Stomach (tissue), 4 donors: ENCODE results near the gene DUSP16.

ENCODE experiments used
- EP300 ChIP-seq: sonication (generic); formaldehyde crosslinking; IDR thresholded peaks from one replicate; pipeline ENCODE4 v1.6.1; 2017; ENCODE audit warnings: antibody characterized with exemption
- POLR2A ChIP-seq, 4 donors: fragments of 450-650 bp; IDR thresholded peaks; one replicate each; pipeline ENCODE4 v1.6.1; 2016; ENCODE audit warnings: antibody characterized with exemption in 4 of 4, control low read depth in 2 of 4, mild to moderate bottlenecking in 1 of 4, moderate library complexity in 1 of 4
- POLR2AphosphoS5 ChIP-seq, 3 donors: sonication (generic); formaldehyde crosslinking; IDR thresholded peaks; one replicate each; pipeline ENCODE4 v1.6.1; 2016; ENCODE audit warnings: antibody characterized with exemption in 3 of 3
- TF ChIP-seq, protein P1 (sequence below), 7 experiments: fragments of 450-650 bp in 4 of 7; fragments of 200-600 bp in 3 of 7; sonication (generic) in 3 of 7; IDR thresholded peaks; one replicate each; pipeline ENCODE4 v1.5.1; 2016 to 2019; ENCODE audit warnings: antibody characterized with exemption in 7 of 7, control low read depth in 2 of 7, mild to moderate bottlenecking in 1 of 7

DNA sequence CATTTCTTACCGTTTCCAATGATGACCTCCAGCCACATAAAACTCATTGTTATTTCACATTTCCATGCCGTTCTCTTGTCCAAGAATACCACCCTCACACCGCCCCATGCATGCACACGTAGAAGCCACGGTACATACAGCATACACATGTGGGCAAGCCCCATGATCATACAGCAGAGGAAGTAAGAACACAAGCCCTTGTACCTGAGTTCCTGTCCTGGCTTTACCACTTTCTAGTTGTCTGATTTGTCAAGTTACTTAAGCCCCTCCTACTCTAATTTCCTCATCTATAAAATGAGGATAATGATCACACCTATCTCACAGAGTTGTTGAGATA lies 59.9 kb downstream of the DUSP16 start:
- TF ChIP-seq, protein P1, sequence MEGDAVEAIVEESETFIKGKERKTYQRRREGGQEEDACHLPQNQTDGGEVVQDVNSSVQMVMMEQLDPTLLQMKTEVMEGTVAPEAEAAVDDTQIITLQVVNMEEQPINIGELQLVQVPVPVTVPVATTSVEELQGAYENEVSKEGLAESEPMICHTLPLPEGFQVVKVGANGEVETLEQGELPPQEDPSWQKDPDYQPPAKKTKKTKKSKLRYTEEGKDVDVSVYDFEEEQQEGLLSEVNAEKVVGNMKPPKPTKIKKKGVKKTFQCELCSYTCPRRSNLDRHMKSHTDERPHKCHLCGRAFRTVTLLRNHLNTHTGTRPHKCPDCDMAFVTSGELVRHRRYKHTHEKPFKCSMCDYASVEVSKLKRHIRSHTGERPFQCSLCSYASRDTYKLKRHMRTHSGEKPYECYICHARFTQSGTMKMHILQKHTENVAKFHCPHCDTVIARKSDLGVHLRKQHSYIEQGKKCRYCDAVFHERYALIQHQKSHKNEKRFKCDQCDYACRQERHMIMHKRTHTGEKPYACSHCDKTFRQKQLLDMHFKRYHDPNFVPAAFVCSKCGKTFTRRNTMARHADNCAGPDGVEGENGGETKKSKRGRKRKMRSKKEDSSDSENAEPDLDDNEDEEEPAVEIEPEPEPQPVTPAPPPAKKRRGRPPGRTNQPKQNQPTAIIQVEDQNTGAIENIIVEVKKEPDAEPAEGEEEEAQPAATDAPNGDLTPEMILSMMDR (IDR thresholded peaks at IDR 0.05) = no peak
- TF ChIP-seq POLR2A (IDR thresholded peaks at IDR 0.05) = no peak
- no peak for TF ChIP-seq EP300
- no peak for TF ChIP-seq POLR2AphosphoS5 (IDR thresholded peaks at IDR 0.05)
